Stimulated activated CD8-positive, alpha-beta memory T cell treated with anti-CD3 and anti-CD28 coated beads, Interleukin-15, amount 100 ng/mL, for 4 hours (primary cell): Measurements from ENCODE around the gene SLITRK1.

Experiments used
- DNase-seq, 2 donors: peaks; one replicate each; pipeline ENCODE4 v3.0.0-alpha.2; 2020; ENCODE audit warnings: low read depth in 2 of 2

Gene SLITRK1

GRCh38 chr13:83865161-83866137 is 16.8 kb downstream of the SLITRK1 start:
- no peak for DNase-seq

- no peak for DNase-seq
These were observed 28.5 kb downstream of the SLITRK1 start for GRCh38 chr13:83853771-83854170.

GRCh38 chr13:83845106-83845505 is 37.2 kb downstream of the SLITRK1 start:
- DNase-seq = no peak

- DNase-seq = no peak
These were observed 43.1 kb downstream of the SLITRK1 start for GRCh38 chr13:83839146-83839545.

- DNase-seq = no peak
These were observed 50.5 kb downstream of the SLITRK1 start for GRCh38 chr13:83831796-83832195.

- DNase-seq = no peak
These were observed 52.5 kb downstream of the SLITRK1 start for GRCh38 chr13:83829810-83830209.

GRCh38 chr13:83827338-83827737 is 54.9 kb downstream of the SLITRK1 start:
- DNase-seq = no peak
